Femur (tissue), 1 donor: ENCODE data around the gene GP1BA.

Experiments used
- DNase-seq: peaks from one replicate; pipeline ENCODE4 v3.0.0-alpha.2; 2017

Gene GP1BA

GRCh38 chr17:4978726-4979125 is 46.6 kb downstream of the GP1BA start:
- DNase-seq: no peak

DNA sequence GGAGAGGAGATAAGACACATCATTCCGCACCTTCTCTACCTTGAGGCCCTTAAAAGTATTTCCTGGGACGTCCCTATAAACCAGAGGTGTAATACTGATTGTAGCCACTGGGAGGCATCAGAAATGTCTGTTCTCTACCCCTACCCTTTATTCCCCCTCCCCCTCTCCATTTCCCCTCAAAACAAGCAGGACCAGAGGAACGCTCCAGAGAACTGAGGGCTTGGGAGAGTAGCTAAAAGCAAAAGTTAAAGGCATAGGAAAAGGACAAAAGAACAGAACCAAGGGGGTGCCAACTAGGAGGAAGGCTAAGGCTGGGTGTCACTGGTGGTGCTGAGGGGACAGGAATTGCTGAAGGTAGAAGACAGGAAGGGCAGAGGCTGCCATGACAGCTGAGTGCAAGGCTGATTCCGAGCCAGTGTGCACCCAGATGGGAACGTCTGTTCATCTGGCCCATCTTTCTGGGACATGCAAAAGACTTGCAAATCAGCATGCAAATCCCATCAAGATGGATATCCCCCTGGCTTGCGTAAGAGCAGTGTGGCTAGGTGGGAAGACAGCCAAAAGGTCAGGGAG is 48.7 kb downstream of the GP1BA start:
- DNase-seq: no peak

GRCh38 chr17:4982305-4982704 is 50.2 kb downstream of the GP1BA start:
- no peak for DNase-seq
